SK-N-SH (cell line): Measurements from ENCODE around the gene NFILZ. TPM values are rescaled to one million over a fixed set of nuclear protein-coding genes. Genes with fewer than 3 reads are reported as not detected.
A peak's percentile ranks its signal among the peaks of the same experiment; 100 is the strongest.

ENCODE experiments used
- CTCF ChIA-PET: fragments of 300-600, 350-600 bp; formaldehyde crosslinking; extraction: SDS; loops from one replicate; lab custom pipeline; 2021; lab: Yijun Ruan, JAX
- POLR2A ChIA-PET: fragments of 350-600 bp; sonication (Branson Sonifier 250); formaldehyde crosslinking; extraction: SDS; loops from one replicate; lab custom pipeline; 2020; ENCODE audit warnings: antibody characterized with exemption, inconsistent platforms; lab: Yijun Ruan, JAX
- DNase-seq: peaks from one replicate; pipeline ENCODE4 v3.0.0; 2012
- H2AFZ ChIP-seq: fragments of 200-600 bp; sonication (generic); 2 replicates; pipeline ENCODE4 v1.8.1; 2016; ENCODE audit warnings: antibody characterized with exemption, mild to moderate bottlenecking, low read depth
- H3F3A ChIP-seq: fragments of 200-600 bp; sonication (generic); replicated peaks from 2 replicates; pipeline ENCODE3; 2016; ENCODE audit warnings: antibody characterized with exemption, mild to moderate bottlenecking; ENCODE audit not compliant: insufficient read depth
- H3K27ac ChIP-seq, 2 experiments: fragments of 200-500 bp in 1 of 2; fragments of 200-600 bp in 1 of 2; sonication (Bioruptor generic) in 1 of 2; sonication (generic), shearing (Covaris generic) in 1 of 2; 2 replicates each; pipeline versions ENCODE4 v1.5.1 to v1.6.1; 2014 to 2016; ENCODE audit warnings: low read depth in 2 of 2, inconsistent platforms in 1 of 2, low read length in 1 of 2, mild to moderate bottlenecking in 1 of 2, mixed read lengths in 1 of 2
- H3K27me3 ChIP-seq: fragments of 200-600 bp; sonication (generic), shearing (Covaris generic); 2 replicates; pipeline ENCODE4 v1.6.1; 2016; ENCODE audit warnings: mixed run types; ENCODE audit not compliant: insufficient read depth
- H3K36me3 ChIP-seq, 2 experiments: fragments of 200-500 bp in 1 of 2; fragments of 200-600 bp in 1 of 2; sonication (Bioruptor generic) in 1 of 2; sonication (generic) in 1 of 2; replicated peaks in 1 of 2; 2 replicates each; pipeline versions ENCODE3 to v1.5.1; 2014 to 2016; ENCODE audit warnings: low read length in 1 of 2, mild to moderate bottlenecking in 1 of 2; ENCODE audit not compliant: insufficient read depth in 2 of 2, control insufficient read depth in 1 of 2
- H3K4me1 ChIP-seq, 2 experiments: fragments of 200-500 bp in 1 of 2; fragments of 200-600 bp in 1 of 2; sonication (Bioruptor generic) in 1 of 2; sonication (generic), shearing (Covaris generic) in 1 of 2; 2 replicates each; pipeline versions ENCODE4 v1.5.1 to v1.6.1; 2014 to 2016; ENCODE audit warnings: low read depth in 1 of 2, low read length in 1 of 2, mixed run types in 1 of 2; ENCODE audit not compliant: insufficient read depth in 2 of 2, control insufficient read depth in 1 of 2
- H3K4me2 ChIP-seq: fragments of 200-600 bp; sonication (generic), shearing (Covaris generic); 2 replicates; pipeline ENCODE4 v1.6.1; 2017; ENCODE audit warnings: mixed run types
- H3K4me3 ChIP-seq, 2 experiments: fragments of 200-500 bp in 1 of 2; fragments of 200-600 bp in 1 of 2; sonication (Bioruptor generic) in 1 of 2; sonication (generic), shearing (Covaris generic) in 1 of 2; 2 replicates each; pipeline versions ENCODE4 v1.5.1 to v1.8.1; 2014 to 2016; ENCODE audit warnings: low read depth in 2 of 2, inconsistent platforms in 1 of 2, low read length in 1 of 2, mild to moderate bottlenecking in 1 of 2, mixed read lengths in 1 of 2, moderate library complexity in 1 of 2
- H3K79me2 ChIP-seq: fragments of 200-600 bp; sonication (generic); 2 replicates; pipeline ENCODE4 v1.8.1; 2017; ENCODE audit warnings: mild to moderate bottlenecking; ENCODE audit not compliant: insufficient read depth
- H3K9ac ChIP-seq: fragments of 200-600 bp; sonication (generic); 2 replicates; pipeline ENCODE4 v1.6.1; 2017; ENCODE audit warnings: mixed run types
- H3K9me2 ChIP-seq: fragments of 200-600 bp; sonication (generic); 2 replicates; pipeline ENCODE4 v1.6.1; 2017; ENCODE audit warnings: mixed run types
- H3K9me3 ChIP-seq: fragments of 200-600 bp; sonication (generic); 2 replicates; pipeline ENCODE4 v1.6.1; 2017; ENCODE audit warnings: mixed run types, mild to moderate bottlenecking, moderate library complexity
- H4K20me1 ChIP-seq: fragments of 200-600 bp; sonication (generic); 2 replicates; pipeline ENCODE4 v1.6.1; 2017; ENCODE audit warnings: mild to moderate bottlenecking, mixed run types; ENCODE audit not compliant: insufficient read depth
- CHD2 ChIP-seq: fragments of 150-350 bp; IDR thresholded peaks from 2 replicates; pipeline ENCODE4 v1.6.1; 2018; ENCODE audit warnings: low read length; ENCODE audit not compliant: partially characterized antibody
- CTCF ChIP-seq: fragments of 200-600 bp; sonication (generic); IDR thresholded peaks from 2 replicates; pipeline ENCODE4 v1.6.1; 2017; ENCODE audit warnings: antibody characterized with exemption, mild to moderate bottlenecking, moderate library complexity
- FOSL2 ChIP-seq: IDR thresholded peaks from 2 replicates; pipeline ENCODE4 v1.4.0; 2012; ENCODE audit warnings: low read depth, mild to moderate bottlenecking, moderate library complexity, borderline replicate concordance
- FOXM1 ChIP-seq: IDR thresholded peaks from 2 replicates; pipeline ENCODE4 v1.4.0; 2012; ENCODE audit warnings: low read depth, mild to moderate bottlenecking
- GATA2 ChIP-seq: sonication (generic); formaldehyde crosslinking; IDR thresholded peaks from 2 replicates; pipeline ENCODE4 v1.5.0; 2020; ENCODE audit warnings: mild to moderate bottlenecking, missing genetic modification reagents
- IRF3 ChIP-seq: fragments of 150-350 bp; IDR thresholded peaks from 2 replicates; pipeline ENCODE4 v1.6.1; 2016; ENCODE audit warnings: mild to moderate bottlenecking, low read depth, low read length
- JUND ChIP-seq: IDR thresholded peaks from 2 replicates; pipeline ENCODE4 v1.4.0; 2012
- MAX ChIP-seq: IDR thresholded peaks from 2 replicates; pipeline ENCODE4 v1.4.0; 2012; ENCODE audit warnings: low read depth
- MEF2A ChIP-seq: IDR thresholded peaks from 2 replicates; pipeline ENCODE4 v1.4.0; 2012; ENCODE audit warnings: low read depth, borderline replicate concordance
- REST ChIP-seq: IDR thresholded peaks from 2 replicates; pipeline ENCODE4 v1.6.1; 2012; ENCODE audit warnings: mild to moderate bottlenecking, low read depth, low read length, moderate library complexity
- SMC3 ChIP-seq: IDR thresholded peaks from 2 replicates; pipeline ENCODE4 v1.6.1; 2012; ENCODE audit warnings: low read depth, low read length, improper control_type of control experiment
- TCF12 ChIP-seq: IDR thresholded peaks from 2 replicates; pipeline ENCODE4 v1.4.0; 2012
- WGBS: methylation state at CpG from one replicate; pipeline ENCODE4 v1.1.6; 2017; ENCODE audit warnings: low lambda C conversion rate; 5-methylcytosine and 5-hydroxymethylcytosine counted together
- polyA plus RNA-seq, 3 experiments: library from polyadenylated mRNA; depleted of rRNA; stranded (reverse); fragments of >200 nt; gene quantifications; 2 replicates each; pipeline ENCODE4 v1.2.3, GENCODE V29; 2012

Gene NFILZ
- polyA plus RNA-seq, 1 of the 3 experiments (the other 2 are of a cell fraction), result not detected

GRCh38 chr19:8608941-8609278 lies 21.5 kb upstream of the NFILZ start:
- POLR2A ChIA-PET, result no interaction called here
- WGBS, result 70% methylated on average over 5 of the region's 5 CpGs
- no peak for DNase-seq
- Histone ChIP-seq H3K4me3 (peak overlapping the region; percentile 52 to 61), H3K27me3 (no peaks in the 10 kb centered on the region), H3F3A (no peaks in the 10 kb centered on the region), H3K27ac (peak overlapping the region in 1 of 2 experiments; percentile 66; a peak in 2 of 4 replicates), H3K4me1 (peaks cover 0 to 5% of the 10 kb centered on the region in 2 experiments; a peak in 2 of 4 replicates), H4K20me1 (no peaks in the 10 kb centered on the region), H3K9ac (peak overlapping the region; percentile 62; the same call in 1 of the 2 replicates), H3K79me2 (no peaks in the 10 kb centered on the region), H3K9me3 (no peaks in the 10 kb centered on the region), H3K4me2 (peak overlapping the region; percentile 79), H2AFZ (no peak overlapping the region; the same call in 1 of the 2 replicates), H3K36me3 (no peaks in the 10 kb centered on the region), H3K9me2 (no peaks in the 10 kb centered on the region)
- CTCF ChIA-PET, result interaction anchor here (0.7 kb wide), 1 partner anchor 29 kb away, joined by 3 read pairs; no protein-coding TSS in a partner anchor
- TF ChIP-seq MAX, result no peak
- no peak for TF ChIP-seq IRF3
- no peak for TF ChIP-seq TCF12
- no peak for TF ChIP-seq MEF2A
- TF ChIP-seq FOSL2, result no peak
- TF ChIP-seq SMC3, result no peak
- TF ChIP-seq CHD2, result no peak
- no peak for TF ChIP-seq CTCF
- TF ChIP-seq FOXM1, result no peak
- TF ChIP-seq GATA2 (CRISPR knock-in tag), result no peak
- TF ChIP-seq REST, result no peak
- no peak for TF ChIP-seq JUND
